K562 (cell line): ENCODE data around the gene ADAM22. TPM values are rescaled to one million over a fixed set of nuclear protein-coding genes. Genes with fewer than 3 reads are reported as not detected.

Experiments
- ATAC-seq: fragments of 200-7000 bp; cut with Tn5 transposase; 3 replicates; pipeline ENCODE4 v1.9.1; 2020; ENCODE audit warnings: moderate library complexity
- BruUV-seq: library from RNA; stranded (reverse); fragments of 400-500 nt; replicated peaks from 2 replicates; lab custom pipeline; 2021; lab: Mats Ljungman, UMichigan
- CTCF ChIA-PET: fragments of 300-600 bp; formaldehyde crosslinking; extraction: SDS; loops from one replicate; lab custom pipeline; 2021; ENCODE audit warnings: low intra/inter-chr PET ratio; lab: Yijun Ruan, JAX
- POLR2A ChIA-PET: fragments of 300-600, 350-650 bp; sonication (Branson Sonifier 250); formaldehyde crosslinking; extraction: SDS; loops from one replicate; lab custom pipeline; 2021; ENCODE audit warnings: antibody characterized with exemption, inconsistent platforms; lab: Yijun Ruan, JAX
- DNase-seq, 4 experiments: peaks; one replicate each; pipeline versions ENCODE4 v3.0.0 to v3.0.0-alpha.2; 2011 to 2018; ENCODE audit warnings: low spot score in 3 of 4, mixed read lengths in 3 of 4; ENCODE audit errors: extremely low read depth in 1 of 4
- FAIRE-seq: peaks from 2 replicates; lab custom pipeline; 2011; peaks lifted over from hg19 to GRCh38; lab: Jason Lieb, UNC
- H2AFZ ChIP-seq: 2 replicates; pipeline ENCODE4 v1.6.0; 2011; ENCODE audit warnings: low read depth, low read length, control low read depth, inconsistent platforms
- H3K27ac ChIP-seq: fragments of 200-600 bp; 3 replicates; pipeline ENCODE4 v1.8.0; 2011; ENCODE audit warnings: low read depth, mild to moderate bottlenecking, control low read depth, inconsistent platforms, low read length, moderate library complexity, mixed read lengths; ENCODE audit errors: extremely low read depth
- H3K27me3 ChIP-seq, 2 experiments: fragments of 300-600 bp in 1 of 2; 2 replicates in 1 of 2; 3 replicates in 1 of 2; pipeline versions ENCODE4 v1.6.0 to v1.8.0; 2011; ENCODE audit warnings: inconsistent platforms in 2 of 2, low read length in 2 of 2, mild to moderate bottlenecking in 1 of 2, mixed read lengths in 1 of 2, moderate library complexity in 1 of 2; ENCODE audit not compliant: control insufficient read depth in 2 of 2, insufficient read depth in 2 of 2
- H3K36me3 ChIP-seq: fragments of 300-600 bp; 3 replicates; pipeline ENCODE4 v1.8.0; 2011; ENCODE audit warnings: mild to moderate bottlenecking, low read length, inconsistent platforms; ENCODE audit not compliant: control insufficient read depth, insufficient read depth
- H3K4me1 ChIP-seq, 2 experiments: fragments of 200-600 bp in 1 of 2; replicated peaks in 1 of 2; 2 replicates in 1 of 2; 3 replicates in 1 of 2; pipeline versions ENCODE4 v1.5.1 to v1.8.0; 2011; ENCODE audit warnings: inconsistent platforms in 2 of 2, low read length in 2 of 2, mild to moderate bottlenecking in 1 of 2, mixed read lengths in 1 of 2, moderate library complexity in 1 of 2; ENCODE audit not compliant: control insufficient read depth in 2 of 2, insufficient read depth in 2 of 2
- H3K4me2 ChIP-seq: 2 replicates; pipeline ENCODE4 v1.6.1; 2011; ENCODE audit warnings: low read length, control low read depth, inconsistent platforms, mixed read lengths; ENCODE audit not compliant: insufficient read depth
- H3K4me3 ChIP-seq: fragments of 200-600 bp; sonication (generic), shearing (Covaris generic); 2 replicates; pipeline ENCODE4 v1.5.1; 2016; ENCODE audit warnings: control low read depth, inconsistent platforms
- H3K79me2 ChIP-seq: fragments of 200-600 bp; 3 replicates; pipeline ENCODE4 v1.8.0; 2011; ENCODE audit warnings: low read length, inconsistent platforms; ENCODE audit not compliant: control insufficient read depth, insufficient read depth
- H3K9ac ChIP-seq, 2 experiments: 2 replicates each; pipeline versions ENCODE4 v1.6.0 to v1.6.1; 2011; ENCODE audit warnings: low read depth in 2 of 2, low read length in 2 of 2, control low read depth in 1 of 2, inconsistent platforms in 1 of 2, mild to moderate bottlenecking in 1 of 2, mixed read lengths in 1 of 2; ENCODE audit not compliant: insufficient read depth in 1 of 2
- H3K9me1 ChIP-seq: one replicate; pipeline ENCODE4 v1.6.0; 2011; ENCODE audit warnings: inconsistent platforms, mild to moderate bottlenecking, low read length, moderate library complexity; ENCODE audit not compliant: control insufficient read depth, insufficient read depth
- H3K9me3 ChIP-seq: replicated peaks from 2 replicates; pipeline ENCODE4 v1.5.1; 2011; ENCODE audit warnings: low read depth, low read length, inconsistent platforms; ENCODE audit not compliant: control insufficient read depth, insufficient read depth
- H4K20me1 ChIP-seq: replicated peaks from 2 replicates; pipeline ENCODE4 v1.6.1; 2011; ENCODE audit warnings: low read length, inconsistent platforms, mixed read lengths; ENCODE audit not compliant: control insufficient read depth, insufficient read depth
- C11orf30 ChIP-seq: fragments of 450-650 bp; IDR thresholded peaks from 2 replicates; pipeline ENCODE4 v1.6.1; 2016; ENCODE audit warnings: low read depth, mild to moderate bottlenecking
- CBFA2T2 ChIP-seq: fragments of 450-650 bp; conservative IDR thresholded peaks from 2 replicates; pipeline ENCODE4 v1.6.1; 2017; ENCODE audit warnings: mild to moderate bottlenecking
- CBX1 ChIP-seq: sonication (generic); IDR thresholded peaks from 2 replicates; pipeline ENCODE4 v1.6.1; 2016; ENCODE audit warnings: antibody characterized with exemption, low read depth, mild to moderate bottlenecking
- CBX2 ChIP-seq: fragments of 200-600 bp; sonication (generic); IDR thresholded peaks from one replicate; pipeline ENCODE4 v1.6.1; 2012; ENCODE audit warnings: mild to moderate bottlenecking, low read length, inconsistent platforms; ENCODE audit not compliant: insufficient read depth, poor library complexity, severe bottlenecking
- CBX5 ChIP-seq: IDR thresholded peaks from 2 replicates; pipeline ENCODE4 v1.6.1; 2014; ENCODE audit warnings: low read depth, borderline replicate concordance
- CHD4 ChIP-seq: fragments of 200-600 bp; sonication (generic); IDR thresholded peaks from 3 replicates; pipeline ENCODE4 v1.6.1; 2012; ENCODE audit warnings: low read depth, mild to moderate bottlenecking, mixed read lengths, low read length, inconsistent platforms; ENCODE audit not compliant: insufficient read depth, insufficient replicate concordance, poor library complexity, severe bottlenecking
- EZH2 ChIP-seq: IDR thresholded peaks from 2 replicates; pipeline ENCODE4 v1.6.1; 2012; ENCODE audit warnings: low read depth, mild to moderate bottlenecking, inconsistent platforms, low read length, borderline replicate concordance
- FUS ChIP-seq: fragments of 200-400 bp; formaldehyde crosslinking; optimal IDR thresholded peaks from 2 replicates; pipeline ENCODE3; 2017; ENCODE audit warnings: low read depth, low read length
- MAFF ChIP-seq: IDR thresholded peaks from 2 replicates; pipeline ENCODE4 v1.6.1; 2012; ENCODE audit warnings: low read length, improper control_type of control experiment
- MAFG ChIP-seq: fragments of 450-650 bp; conservative IDR thresholded peaks from 2 replicates; pipeline ENCODE4 v1.6.1; 2016; ENCODE audit warnings: missing genetic modification characterization, missing compliant biosample characterization
- MAFK ChIP-seq: IDR thresholded peaks from 2 replicates; pipeline ENCODE4 v1.6.1; 2011; ENCODE audit warnings: low read length, improper control_type of control experiment
- NCOA1 ChIP-seq: fragments of 450-650 bp; IDR thresholded peaks from 2 replicates; pipeline ENCODE4 v1.6.1; 2016; ENCODE audit warnings: low read depth
- PPARD ChIP-seq: fragments of 250-450 bp; sonication (Bioruptor Pico); IDR thresholded peaks from 2 replicates; pipeline ENCODE4 v1.8.0; 2022; ENCODE audit warnings: inconsistent platforms, mild to moderate bottlenecking, moderate library complexity
- RB1 ChIP-seq: fragments of 450-650 bp; IDR thresholded peaks from 2 replicates; pipeline ENCODE4 v1.6.1; 2017; ENCODE audit warnings: low read depth, mild to moderate bottlenecking
- RFX1 ChIP-seq: fragments of 450-650 bp; IDR thresholded peaks from 2 replicates; pipeline ENCODE4 v1.6.1; 2016; ENCODE audit warnings: mild to moderate bottlenecking, moderate library complexity
- SIN3B ChIP-seq: fragments of 450-650 bp; IDR thresholded peaks from 2 replicates; pipeline ENCODE4 v1.6.1; 2017; ENCODE audit warnings: low read depth, mild to moderate bottlenecking, moderate library complexity
- ZNF133 ChIP-seq: fragments of 250-450 bp; sonication (Bioruptor Pico); IDR thresholded peaks from 2 replicates; pipeline ENCODE4 v1.4.0; 2020; ENCODE audit warnings: mild to moderate bottlenecking
- ZNF316 ChIP-seq: fragments of 450-650 bp; IDR thresholded peaks from 2 replicates; pipeline ENCODE4 v1.6.1; 2016
- ZNF436 ChIP-seq: fragments of 250-450, 450-650 bp; sonication (Bioruptor Pico); formaldehyde crosslinking; IDR thresholded peaks from 2 replicates; pipeline ENCODE4 v1.7.0; 2020; ENCODE audit warnings: mild to moderate bottlenecking
- WGBS: fragments of 100-300 bp; shearing (Covaris generic); methylation state at CpG from one replicate; pipeline ENCODE4 v1.1.6; 2016; ENCODE audit warnings: low coverage, mixed read lengths; ENCODE audit not compliant: insufficient coverage; ENCODE audit errors: missing lambda C conversion rate; 5-methylcytosine and 5-hydroxymethylcytosine counted together
- in situ Hi-C: fragments of 300-500 bp; cut with MboI; formaldehyde crosslinking; loops from 4 replicates; pipeline ENCODE4 v1.15.0; 2018; ENCODE audit warnings: inconsistent platforms, mixed read lengths
- intact Hi-C: fragments of 100-400 bp; cut with micrococcal nuclease; formaldehyde crosslinking; loops from 2 replicates; pipeline ENCODE4 v1.14.2; 2022
- polyA plus RNA-seq, 8 experiments: library from polyadenylated mRNA; depleted of rRNA in 4 of 8; stranded (reverse) in 5 of 8; unstranded in 3 of 8; fragments of >200 nt; fragmentation: Nextera tagmentation in 2 of 8; fragmentation: Illumina TruSeq in 1 of 8; extraction: Ambion mirVana in 2 of 8; extraction: Trizol in 1 of 8; gene quantifications; 2 replicates each; pipeline versions ENCODE4 v1.2.1 to v1.2.3, GENCODE V29; 2011 to 2014; ENCODE audit warnings: inconsistent platforms in 1 of 8, missing spikeins in 1 of 8
- total RNA-seq, 7 experiments: library from RNA; depleted of rRNA in 6 of 7; stranded (reverse); fragments of >200 nt in 6 of 7; fragmentation: Illumina TruSeq in 2 of 7; extraction: Trizol in 2 of 7; gene quantifications; 2 replicates each; pipeline versions ENCODE4 v1.2.1 to v1.2.3, GENCODE V29; 2011 to 2021; ENCODE audit warnings: low replicate concordance in 1 of 7
- TF ChIP-seq, protein P1 (sequence below), 2 experiments: fragments of 250-450 bp in 1 of 2; fragments of 450-650 bp in 1 of 2; sonication (Bioruptor Pico) in 1 of 2; IDR thresholded peaks; 2 replicates each; pipeline versions ENCODE4 v1.6.1 to v1.8.0; 2016 to 2021; ENCODE audit warnings: mild to moderate bottlenecking in 2 of 2, moderate library complexity in 2 of 2, missing compliant biosample characterization in 1 of 2, missing genetic modification characterization in 1 of 2
- TF ChIP-seq, protein P2 (sequence below): fragments of 250-450 bp; sonication (Bioruptor Pico); IDR thresholded peaks from 2 replicates; pipeline ENCODE4 v1.4.0; 2020; ENCODE audit warnings: mild to moderate bottlenecking, moderate library complexity
- TF ChIP-seq, protein P3 (sequence below): sonication (generic); formaldehyde crosslinking; IDR thresholded peaks from 2 replicates; pipeline ENCODE4 v1.9.0; 2022; ENCODE audit warnings: mild to moderate bottlenecking, missing genetic modification reagents

ADAM22 gene
- total and polyA plus RNA-seq, 9 of the 15 experiments (the other 6 are each of a cell fraction or from before 2014, with no cell fraction given): 0.01 to 0.58 (median 0.18) TPM

DNA sequence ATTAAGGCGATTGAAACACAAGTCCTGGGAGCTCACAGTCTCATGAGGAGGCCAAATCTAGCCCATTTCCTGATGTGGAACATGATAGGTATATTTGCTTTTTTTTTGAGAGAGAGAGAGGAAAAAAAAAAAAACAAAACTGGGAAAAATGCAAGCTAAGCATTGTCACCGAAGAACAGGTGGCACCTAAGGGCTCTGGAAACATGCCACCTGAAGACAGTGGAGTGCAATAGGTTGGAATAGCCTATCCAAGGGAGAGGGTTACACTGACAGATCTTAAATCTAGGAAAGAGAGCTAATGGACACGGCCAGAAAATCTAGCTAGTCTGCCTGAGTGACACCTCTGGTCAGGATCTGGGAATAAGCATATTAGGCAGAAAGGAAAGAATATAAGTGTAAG is 175.6 kb downstream of the ADAM22 start:
- H3K9me3 ChIP-seq: no peaks in the 10 kb centered on the region
- no peak for FAIRE-seq
- DNase-seq: no peak
- no peak overlapping the region for H3K4me2 ChIP-seq
- H3K4me1 ChIP-seq: no peaks in the 10 kb centered on the region
- no peak for ATAC-seq
- no peaks in the 10 kb centered on the region for H3K36me3 ChIP-seq
- H3K27ac ChIP-seq: no peak overlapping the region
- no TSS peak for BruUV-seq
- no peak overlapping the region for H3K9ac ChIP-seq
- H4K20me1 ChIP-seq: no peaks in the 10 kb centered on the region
- intact Hi-C loops: loop anchor here (5.0 kb wide), 1 partner anchor 602 kb away; no protein-coding TSS in a partner anchor
- H3K27me3 ChIP-seq: no peaks in the 10 kb centered on the region; a peak in 1 of 5 replicates
- no peaks in the 10 kb centered on the region for H3K79me2 ChIP-seq
- H3K4me3 ChIP-seq: no peak overlapping the region
- WGBS: 0% methylated on average over 3 of the region's 3 CpGs
- in situ Hi-C loops: loop anchor here (10.0 to 25.0 kb wide), 2 partner anchors 322 to 795 kb away; no protein-coding TSS in a partner anchor
- no peak for TF ChIP-seq CBX2
- peak; percentile 42; the same call in 1 of the 2 replicates for TF ChIP-seq C11orf30
- TF ChIP-seq EZH2: no peak
- no peak for TF ChIP-seq CBFA2T2
- TF ChIP-seq SIN3B: no peak
- TF ChIP-seq, protein P1, sequence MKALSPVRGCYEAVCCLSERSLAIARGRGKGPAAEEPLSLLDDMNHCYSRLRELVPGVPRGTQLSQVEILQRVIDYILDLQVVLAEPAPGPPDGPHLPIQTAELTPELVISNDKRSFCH (CRISPR knock-in tag; IDR thresholded peaks at IDR 0.05): no peak
- TF ChIP-seq, protein P1 (tag; IDR thresholded peaks at IDR 0.05): no peak
- TF ChIP-seq CBX5: no peak
- TF ChIP-seq MAFF: peak; percentile 55; the same call in 1 of the 2 replicates
- TF ChIP-seq RB1: no peak
- TF ChIP-seq FUS: no peak
- no peak for TF ChIP-seq ZNF436
- no peak for TF ChIP-seq PPARD (CRISPR knock-in tag)
- TF ChIP-seq MAFG (tag): peak; percentile 64
- TF ChIP-seq, protein P2, sequence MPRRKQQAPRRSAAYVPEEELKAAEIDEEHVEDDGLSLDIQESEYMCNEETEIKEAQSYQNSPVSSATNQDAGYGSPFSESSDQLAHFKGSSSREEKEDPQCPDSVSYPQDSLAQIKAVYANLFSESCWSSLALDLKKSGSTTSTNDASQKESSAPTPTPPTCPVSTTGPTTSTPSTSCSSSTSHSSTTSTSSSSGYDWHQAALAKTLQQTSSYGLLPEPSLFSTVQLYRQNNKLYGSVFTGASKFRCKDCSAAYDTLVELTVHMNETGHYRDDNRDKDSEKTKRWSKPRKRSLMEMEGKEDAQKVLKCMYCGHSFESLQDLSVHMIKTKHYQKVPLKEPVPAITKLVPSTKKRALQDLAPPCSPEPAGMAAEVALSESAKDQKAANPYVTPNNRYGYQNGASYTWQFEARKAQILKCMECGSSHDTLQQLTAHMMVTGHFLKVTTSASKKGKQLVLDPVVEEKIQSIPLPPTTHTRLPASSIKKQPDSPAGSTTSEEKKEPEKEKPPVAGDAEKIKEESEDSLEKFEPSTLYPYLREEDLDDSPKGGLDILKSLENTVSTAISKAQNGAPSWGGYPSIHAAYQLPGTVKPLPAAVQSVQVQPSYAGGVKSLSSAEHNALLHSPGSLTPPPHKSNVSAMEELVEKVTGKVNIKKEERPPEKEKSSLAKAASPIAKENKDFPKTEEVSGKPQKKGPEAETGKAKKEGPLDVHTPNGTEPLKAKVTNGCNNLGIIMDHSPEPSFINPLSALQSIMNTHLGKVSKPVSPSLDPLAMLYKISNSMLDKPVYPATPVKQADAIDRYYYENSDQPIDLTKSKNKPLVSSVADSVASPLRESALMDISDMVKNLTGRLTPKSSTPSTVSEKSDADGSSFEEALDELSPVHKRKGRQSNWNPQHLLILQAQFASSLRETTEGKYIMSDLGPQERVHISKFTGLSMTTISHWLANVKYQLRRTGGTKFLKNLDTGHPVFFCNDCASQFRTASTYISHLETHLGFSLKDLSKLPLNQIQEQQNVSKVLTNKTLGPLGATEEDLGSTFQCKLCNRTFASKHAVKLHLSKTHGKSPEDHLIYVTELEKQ: no peak
- no peak for TF ChIP-seq ZNF133
- TF ChIP-seq RFX1: no peak
- TF ChIP-seq CHD4: no peak
- peak; percentile 63 for TF ChIP-seq MAFK
- no peak for TF ChIP-seq NCOA1
- no peak for TF ChIP-seq CBX1
- TF ChIP-seq, protein P3, sequence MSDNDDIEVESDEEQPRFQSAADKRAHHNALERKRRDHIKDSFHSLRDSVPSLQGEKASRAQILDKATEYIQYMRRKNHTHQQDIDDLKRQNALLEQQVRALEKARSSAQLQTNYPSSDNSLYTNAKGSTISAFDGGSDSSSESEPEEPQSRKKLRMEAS (CRISPR knock-in tag): no peak
- peak; percentile 74 for TF ChIP-seq ZNF316
- ChIA-PET CTCF (no interaction called here), POLR2A (no interaction called here)
- no peak overlapping the region for H2AFZ ChIP-seq
- H3K9me1 ChIP-seq: no peaks in the 10 kb centered on the region
